Smooth muscle cell of bladder (primary cell): ENCODE measurements around the gene NCAM1. TPM values are rescaled to one million over a fixed set of nuclear protein-coding genes. Genes with fewer than 3 reads are reported as not detected.

ENCODE experiments used
- total RNA-seq: library from RNA; depleted of rRNA; stranded (reverse); fragments of >200 nt; gene quantifications from 2 replicates; pipeline ENCODE4 v1.2.3, GENCODE V29; 2014

Gene NCAM1
- 0.14 and 0.28 TPM in 2 replicates for total RNA-seq

DNA sequence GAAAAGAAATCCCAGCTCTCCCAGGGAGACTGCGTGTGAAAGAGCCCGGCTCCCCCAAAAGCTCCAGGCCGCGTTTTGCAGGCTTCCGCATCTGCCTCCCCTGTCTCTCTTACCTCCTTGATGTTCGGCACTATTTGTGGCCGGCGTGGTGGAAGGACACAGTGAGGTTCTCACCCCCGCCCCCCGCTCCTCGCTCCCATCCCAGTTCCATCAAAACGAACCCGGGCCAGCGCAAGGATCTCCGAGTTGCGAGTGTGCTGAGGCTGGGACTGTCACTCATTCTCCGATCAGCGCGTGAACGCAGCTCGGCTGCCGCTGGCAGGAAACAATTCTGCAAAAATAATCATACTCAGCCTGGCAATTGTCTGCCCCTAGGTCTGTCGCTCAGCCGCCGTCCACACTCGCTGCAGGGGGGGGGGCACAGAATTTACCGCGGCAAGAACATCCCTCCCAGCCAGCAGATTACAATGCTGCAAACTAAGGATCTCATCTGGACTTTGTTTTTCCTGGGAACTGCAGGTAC, at the start of gene NCAM1:
Gene NCAM1 (plus strand): TSS at position 275 of the 523 bp plus-strand sequence.

GRCh38 chr11:113314389-113315301, 353.4 kb downstream of the NCAM1 start, which contains the start of gene TTC12:
TTC12 (plus strand) TSS chr11:113314583; CDS start chr11:113316258, 1,675 bp downstream.

